B cell (primary cell): ENCODE data around the gene NDUFB6. TPM values are rescaled to one million over a fixed set of nuclear protein-coding genes. Genes with fewer than 3 reads are reported as not detected.

ENCODE experiments used
- ATAC-seq: fragments of 200-7000 bp; cut with Tn5 transposase; one replicate; pipeline ENCODE4 v1.10.0; 2021; ENCODE audit warnings: low read depth, mild to moderate bottlenecking, moderate number of reproducible peaks, moderate library complexity
- CTCF ChIA-PET: fragments of 350-600 bp; sonication (Branson Sonifier 250); formaldehyde crosslinking; loops from one replicate; lab custom pipeline; 2021; ENCODE audit warnings: antibody characterized with exemption, inconsistent platforms; lab: Charles Lee
- POLR2A ChIA-PET: fragments of 350-600 bp; sonication (Branson Sonifier 250); formaldehyde crosslinking; loops from one replicate; lab custom pipeline; 2021; ENCODE audit warnings: antibody characterized with exemption; lab: Charles Lee
- DNase-seq: peaks from one replicate; pipeline ENCODE4 v3.0.0; 2013
- H2AFZ ChIP-seq: 2 replicates; pipeline ENCODE4 v1.6.1; 2012; ENCODE audit warnings: mild to moderate bottlenecking, low read depth, low read length; ENCODE audit not compliant: insufficient read depth, poor library complexity, severe bottlenecking
- H3K27ac ChIP-seq, 2 donors: 1 replicate in 1 of 2; 2 replicates in 1 of 2; pipeline ENCODE4 v1.5.1; 2012 to 2013; ENCODE audit warnings: low read length in 2 of 2, mild to moderate bottlenecking in 2 of 2, moderate library complexity in 1 of 2
- H3K27me3 ChIP-seq, 4 experiments: fragments of 200-600 bp in 1 of 4; sonication (generic) in 1 of 4; replicated peaks in 1 of 4; 1 replicate in 2 of 4; 2 replicates in 2 of 4; pipeline versions ENCODE4 v1.6.1 to v1.7.0; 2013 to 2016; ENCODE audit warnings: low read length in 3 of 4, mild to moderate bottlenecking in 2 of 4, mixed read lengths in 1 of 4, moderate library complexity in 1 of 4; ENCODE audit not compliant: insufficient read depth in 4 of 4, control insufficient read depth in 3 of 4; ENCODE audit errors: control extremely low read depth in 1 of 4
- H3K36me3 ChIP-seq, 2 experiments: replicated peaks in 1 of 2; 1 replicate in 1 of 2; 2 replicates in 1 of 2; pipeline versions ENCODE4 v1.6.1 to v1.7.1; 2013; ENCODE audit warnings: low read length in 1 of 2; ENCODE audit not compliant: insufficient read depth in 2 of 2, control insufficient read depth in 1 of 2; ENCODE audit errors: control extremely low read depth in 1 of 2, extremely low read depth in 1 of 2
- H3K4me1 ChIP-seq, 2 donors: fragments of 200-600 bp in 1 of 2; sonication (generic) in 1 of 2; 1 replicate in 1 of 2; 2 replicates in 1 of 2; pipeline versions ENCODE4 v1.5.1 to v1.6.1; 2013 to 2017; ENCODE audit warnings: low read length in 2 of 2; ENCODE audit not compliant: control insufficient read depth in 2 of 2, insufficient read depth in 2 of 2
- H3K4me2 ChIP-seq: replicated peaks from 2 replicates; pipeline ENCODE3; 2012; ENCODE audit warnings: mild to moderate bottlenecking, low read depth, low read length; ENCODE audit not compliant: poor library complexity, severe bottlenecking
- H3K4me3 ChIP-seq, 5 experiments: fragments of 200-600 bp in 1 of 5; sonication (generic) in 1 of 5; 1 replicate in 3 of 5; 2 replicates in 2 of 5; pipeline versions ENCODE4 v1.5.1 to v1.7.0; 2011 to 2016; ENCODE audit warnings: low read length in 4 of 5, mild to moderate bottlenecking in 4 of 5, low read depth in 2 of 5, control low read depth in 1 of 5, moderate library complexity in 1 of 5; ENCODE audit not compliant: insufficient read depth in 1 of 5; ENCODE audit errors: control extremely low read depth in 1 of 5, extremely low read depth in 1 of 5
- H3K79me2 ChIP-seq: fragments of 200-600 bp; sonication (generic); one replicate; pipeline ENCODE4 v1.6.0; 2016; ENCODE audit warnings: low read length; ENCODE audit not compliant: control insufficient read depth, insufficient read depth
- H3K9ac ChIP-seq: fragments of 200-600 bp; sonication (generic); 2 replicates; pipeline ENCODE4 v1.6.1; 2017; ENCODE audit warnings: mild to moderate bottlenecking, low read length, moderate library complexity
- H3K9me3 ChIP-seq, 3 donors: one replicate each; pipeline versions ENCODE4 v1.6.1 to v1.7.1; 2013; ENCODE audit warnings: low read length in 2 of 3; ENCODE audit not compliant: control insufficient read depth in 2 of 3, insufficient read depth in 1 of 3; ENCODE audit errors: control extremely low read depth in 1 of 3
- H4K20me1 ChIP-seq: 2 replicates; pipeline ENCODE4 v1.6.0; 2012; ENCODE audit warnings: mild to moderate bottlenecking, low read length; ENCODE audit not compliant: insufficient read depth, control insufficient read depth, poor library complexity, severe bottlenecking
- H3K27ac Mint-ChIP-seq: one replicate; pipeline ENCODE4 v1.8.0; 2021; ENCODE audit warnings: mixed read lengths
- H3K27me3 Mint-ChIP-seq: one replicate; pipeline ENCODE4 v1.8.0; 2021; ENCODE audit warnings: mixed read lengths
- H3K4me1 Mint-ChIP-seq: one replicate; pipeline ENCODE4 v1.8.0; 2021; ENCODE audit warnings: mixed read lengths
- H3K4me3 Mint-ChIP-seq: one replicate; pipeline ENCODE4 v1.8.0; 2021; ENCODE audit warnings: mixed read lengths
- H3K9me3 Mint-ChIP-seq: one replicate; pipeline ENCODE4 v1.8.0; 2022; ENCODE audit warnings: mixed read lengths; ENCODE audit not compliant: insufficient read depth
- CTCF ChIP-seq: fragments of 200-600 bp; IDR thresholded peaks from one replicate; pipeline ENCODE4 v1.8.0; 2022; ENCODE audit warnings: antibody characterized with exemption, mild to moderate bottlenecking
- EZH2 ChIP-seq: IDR thresholded peaks from 2 replicates; pipeline ENCODE4 v1.6.1; 2012; ENCODE audit warnings: borderline replicate concordance, low read depth, mild to moderate bottlenecking, moderate library complexity, low read length; ENCODE audit not compliant: insufficient read depth, poor library complexity, severe bottlenecking
- WGBS: methylation state at CpG from one replicate; pipeline ENCODE4 v1.1.5; 2013; ENCODE audit warnings: missing lambda C conversion rate; ENCODE audit not compliant: insufficient coverage; 5-methylcytosine and 5-hydroxymethylcytosine counted together
- intact Hi-C: fragments of 100-400 bp; cut with micrococcal nuclease; formaldehyde crosslinking; loops from one replicate; pipeline ENCODE4 v1.10.0; 2022
- polyA plus RNA-seq: library from polyadenylated mRNA; depleted of rRNA; stranded (reverse); fragments of >200 nt; gene quantifications from 2 replicates; pipeline ENCODE4 v1.2.3, GENCODE V29; 2012
- total RNA-seq, 2 donors: library from RNA; stranded (reverse); fragments of 120-200 nt in 1 of 2; gene quantifications; 1 replicate in 1 of 2; 2 replicates in 1 of 2; pipeline versions ENCODE4 v1.2.3 to v1.2.4, GENCODE V29; 2013 to 2022

NDUFB6 gene
- total and polyA plus RNA-seq, 2 donors (not counting 1 experiment from before 2014, with no cell fraction given) = 7.4 to 13.6 TPM

DNA sequence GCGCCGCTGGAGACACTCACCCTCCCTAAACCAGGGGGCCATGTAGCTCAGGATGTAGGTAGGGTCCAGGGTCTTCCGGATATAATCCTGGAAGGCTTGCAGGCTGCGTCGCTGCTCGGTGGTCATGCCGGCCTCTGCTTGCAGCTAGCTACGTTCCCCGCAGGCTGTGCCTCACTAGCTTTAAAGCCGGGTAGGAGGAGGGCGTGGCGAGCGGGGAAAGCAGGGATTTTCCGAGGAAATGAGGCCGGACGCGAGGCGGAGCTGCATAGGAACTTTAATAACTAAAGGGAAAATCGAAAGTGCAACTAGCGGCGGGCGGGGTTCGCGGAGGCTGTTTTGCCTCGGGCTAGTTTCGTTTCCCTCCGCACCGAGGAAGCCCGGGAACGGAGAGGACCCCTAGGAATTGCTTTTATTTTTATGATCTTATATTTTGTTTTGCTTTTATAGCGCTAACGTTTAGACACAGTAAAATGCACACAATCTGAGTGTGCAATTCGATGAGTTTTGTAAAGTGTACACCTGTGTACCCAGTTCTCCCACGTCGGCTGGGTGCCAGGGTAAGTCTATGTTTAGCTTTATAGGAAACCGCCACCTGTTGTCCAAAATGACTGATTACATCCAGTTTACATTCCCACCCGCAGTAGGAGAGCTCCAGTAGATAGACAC lies 46.8 kb downstream of the NDUFB6 start, which contains the start of gene RIGI:
Gene RIGI, minus strand, starts transcription at position 156 of the 666 bp plus-strand sequence. Its CDS starts 30 bp downstream, at position 126.
- TF ChIP-seq CTCF = peak; percentile 59
- TF ChIP-seq EZH2 = no peak
- Histone ChIP-seq H3K27me3 (no peaks in the 10 kb centered on the region), H3K36me3 (peaks cover 0 to 11% of the 10 kb centered on the region in 2 experiments), H3K4me2 (peak within 1 kb of the TSS; percentile 87), H2AFZ (peak within 1 kb of the TSS; percentile 72), H3K79me2 (peaks cover 64% of the 10 kb centered on the region), H3K9ac (peak within 1 kb of the TSS; percentile 84), H3K9me3 (no peaks in the 10 kb centered on the region), H3K4me1 (peaks cover 27 to 31% of the 10 kb centered on the region in 2 donors), H3K4me3 (peak within 1 kb of the TSS; percentile 73 to 98 (median 84)), H4K20me1 (peaks cover 7% of the 10 kb centered on the region), H3K27ac (peak within 1 kb of the TSS; percentile 73 to 74)
- H3K27me3 Mint-ChIP-seq = no peaks in the 10 kb centered on the region
- POLR2A ChIA-PET = interaction anchor here (0.6 to 2.0 kb wide), 4 partner anchors 25 to 142 kb away, joined by 3 to 16 read pairs (median 4); partner anchors contain the start of genes ACO1, NDUFB6, SMIM27 and TOPORS
- intact Hi-C loops = loop anchor here (1.0 kb wide), 4 partner anchors 26 to 147 kb away; partner anchors contain the start of genes ACO1, NDUFB6, SMIM27 and TOPORS
- peaks cover 54% of the 10 kb centered on the region for H3K4me1 Mint-ChIP-seq
- H3K27ac Mint-ChIP-seq = peak within 1 kb of the TSS; percentile 93
- ATAC-seq = peak; percentile 78
- CTCF ChIA-PET = interaction anchor here (0.6 to 3.4 kb wide), 14 partner anchors 13 to 1290 kb away, joined by 3 to 48 read pairs (median 5); partner anchors contain the start of genes ACO1, NDUFB6, SMIM27 and TOPORS
- no peaks in the 10 kb centered on the region for H3K9me3 Mint-ChIP-seq
- DNase-seq = peak; percentile 82
- H3K4me3 Mint-ChIP-seq = peak within 1 kb of the TSS; percentile 95
- WGBS = under 1% methylated on average over 27 of the region's 37 CpGs
